HG03432 (cell line): ENCODE measurements around the gene PCDHGA5.
A peak's percentile ranks its signal among the peaks of the same experiment; 100 is the strongest.
"Not testable (repeated sequence)": the region's sequence is repeated elsewhere in the genome, so short reads cannot be mapped to it uniquely, and the experiment has no call there.

ENCODE experiments used
- ATAC-seq: cut with Tn5 transposase; IDR thresholded peaks from one replicate; pipeline ENCODE4 v1.9.1; 2021; ENCODE audit warnings: mild to moderate bottlenecking, moderate library complexity; ENCODE audit not compliant: unreplicated experiment

The PCDHGA5 gene

DNA sequence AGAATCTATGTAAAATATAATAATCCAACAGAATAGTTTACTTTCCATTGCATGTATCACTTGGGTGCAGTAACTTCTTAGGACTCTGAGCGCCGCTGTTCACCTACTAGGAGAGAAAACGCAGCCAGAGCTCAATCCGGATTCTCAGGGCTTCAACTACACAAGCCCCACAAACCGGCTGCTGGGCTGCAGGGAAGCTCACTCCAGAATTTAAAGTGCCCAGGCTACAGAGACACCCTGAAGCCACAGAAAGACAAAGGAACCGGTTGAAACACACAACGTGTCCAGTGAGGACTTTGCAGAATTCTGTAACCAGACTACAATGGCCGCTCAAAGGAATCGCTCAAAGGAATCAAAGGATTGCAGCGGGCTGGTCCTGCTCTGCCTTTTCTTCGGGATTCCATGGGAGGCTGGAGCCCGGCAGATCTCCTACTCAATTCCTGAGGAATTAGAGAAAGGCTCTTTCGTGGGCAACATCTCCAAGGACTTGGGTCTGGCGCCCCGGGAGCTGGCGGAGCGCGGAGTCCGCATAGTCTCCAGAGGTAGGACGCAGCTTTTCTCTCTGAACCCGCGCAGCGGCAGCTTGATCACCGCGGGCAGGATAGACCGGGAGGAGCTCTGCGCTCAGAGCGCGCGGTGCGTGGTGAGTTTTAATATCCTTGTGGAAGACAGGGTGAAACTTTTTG lies 49.0 kb downstream of the PCDHGA5 start, which contains the start of gene PCDHGA10:
Gene PCDHGA10, plus strand, starts transcription at position 134 of the 686 bp plus-strand sequence. Its CDS starts 189 bp downstream, at position 323.
- ATAC-seq: peak; percentile 72

DNA sequence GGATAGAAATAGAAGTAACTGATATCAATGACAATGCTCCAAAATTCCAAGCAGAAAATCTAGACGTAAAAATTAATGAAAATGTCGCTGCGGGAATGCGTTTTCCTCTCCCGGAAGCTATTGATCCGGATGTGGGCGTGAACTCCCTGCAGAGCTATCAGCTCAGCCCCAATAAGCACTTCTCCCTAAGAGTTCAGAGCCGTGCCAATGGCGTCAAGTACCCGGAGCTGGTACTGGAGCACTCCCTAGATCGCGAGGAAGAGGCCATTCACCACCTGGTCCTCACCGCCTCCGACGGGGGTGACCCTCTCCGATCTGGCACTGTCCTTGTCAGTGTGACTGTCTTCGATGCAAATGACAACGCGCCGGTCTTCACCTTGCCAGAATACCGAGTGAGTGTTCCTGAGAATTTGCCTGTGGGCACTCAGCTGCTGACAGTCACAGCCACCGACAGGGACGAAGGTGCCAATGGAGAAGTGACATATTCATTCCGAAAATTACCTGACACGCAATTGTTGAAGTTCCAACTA lies 49.6 kb downstream of the PCDHGA5 start:
- ATAC-seq: no peak

- ATAC-seq: not testable (repeated sequence)
Observed at GRCh38 chr5:141414548-141415274, 50.7 kb downstream of the PCDHGA5 start.

- not testable (repeated sequence) for ATAC-seq
Observed at GRCh38 chr5:141415275-141415618, 51.3 kb downstream of the PCDHGA5 start.
